Measurements from ENCODE around the gene CD81. TPM values are rescaled to one million over a fixed set of nuclear protein-coding genes. Genes with fewer than 3 reads are reported as not detected.

The CD81 gene
- total RNA-seq, 1 experiment from 2014 or later, result 194 TPM

DNA sequence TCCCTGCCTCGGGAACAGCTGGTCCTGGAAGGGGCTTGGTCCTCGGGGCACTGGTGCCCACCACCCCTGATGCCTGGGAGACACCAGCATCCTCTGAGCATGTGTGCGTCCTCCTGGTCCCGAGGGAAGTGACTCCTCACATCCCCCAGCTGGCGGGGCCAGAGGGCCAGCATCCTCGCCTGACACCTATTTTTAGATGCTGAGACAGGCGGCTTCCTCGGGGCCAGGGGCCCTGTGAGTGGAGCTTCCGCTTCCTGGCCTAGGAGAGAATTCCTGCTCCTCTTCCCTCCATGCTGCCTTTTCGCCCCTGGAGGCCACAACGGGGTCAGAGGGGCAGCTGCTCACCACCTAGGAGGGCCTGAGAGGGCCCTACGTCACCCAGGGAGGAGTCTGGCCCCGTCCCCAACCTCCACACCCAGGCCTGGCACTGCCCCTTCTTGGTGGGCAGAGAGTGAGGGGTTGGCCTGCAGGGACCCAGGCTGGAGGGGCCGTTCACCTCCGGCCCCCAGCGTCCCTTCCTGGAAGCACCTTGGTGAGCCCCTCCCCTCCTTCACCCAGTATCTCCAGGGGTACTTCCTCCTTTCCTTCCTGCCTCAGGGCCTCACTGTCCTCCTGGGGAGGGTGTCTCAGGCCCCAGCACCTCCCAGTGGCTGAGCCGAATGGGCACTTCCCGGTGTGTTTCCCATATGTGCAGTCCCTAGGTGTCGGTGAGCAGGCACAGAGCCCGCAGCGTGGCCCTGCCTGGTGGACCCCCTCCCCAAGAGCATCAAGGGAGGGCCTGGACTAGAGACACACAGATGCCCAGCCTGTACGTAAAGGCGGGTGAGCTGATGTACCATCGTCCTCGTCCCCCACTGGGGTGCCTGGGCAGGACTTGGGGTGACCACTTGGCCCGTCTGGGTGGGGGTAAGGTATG lies 6.1 kb downstream of the CD81 start:
- intact Hi-C loops (cut with micrococcal nuclease; ENCODE audit: unreplicated experiment), result no loop called here
- H3K4me3 ChIP-seq (ENCODE audit: low read depth, low read length, poor library complexity, severe bottlenecking), result no peak overlapping the region
- BruUV-seq (replicated peaks), result no TSS peak
- H3K27me3 ChIP-seq (replicated peaks; ENCODE audit: insufficient read depth, low read depth, low read length, poor library complexity), result no peaks in the 10 kb centered on the region
- ChIA-PET POLR2A (ENCODE audit: low non-redundant PET) (no interaction called here), CTCF (no interaction called here)
- H3K27ac ChIP-seq (ENCODE audit: low read depth, low read length, poor library complexity, severe bottlenecking), result no peak overlapping the region
- DNase-seq (ENCODE audit: low spot score), result no peak
- no peaks in the 10 kb centered on the region for H3K36me3 ChIP-seq (ENCODE audit: insufficient read depth, low read length, poor library complexity, severe bottlenecking)
- no peaks in the 10 kb centered on the region for H3K9me3 ChIP-seq (ENCODE audit: low read depth, low read length, poor library complexity, severe bottlenecking)
- peaks cover 6% of the 10 kb centered on the region for H3K4me1 ChIP-seq (ENCODE audit: insufficient read depth, low read length, poor library complexity, severe bottlenecking)
- TF ChIP-seq EZH2 (IDR thresholded peaks at IDR 0.05; ENCODE audit: borderline replicate concordance, low read depth, low read length, poor library complexity, severe bottlenecking), result no peak
- TF ChIP-seq, protein P1, sequence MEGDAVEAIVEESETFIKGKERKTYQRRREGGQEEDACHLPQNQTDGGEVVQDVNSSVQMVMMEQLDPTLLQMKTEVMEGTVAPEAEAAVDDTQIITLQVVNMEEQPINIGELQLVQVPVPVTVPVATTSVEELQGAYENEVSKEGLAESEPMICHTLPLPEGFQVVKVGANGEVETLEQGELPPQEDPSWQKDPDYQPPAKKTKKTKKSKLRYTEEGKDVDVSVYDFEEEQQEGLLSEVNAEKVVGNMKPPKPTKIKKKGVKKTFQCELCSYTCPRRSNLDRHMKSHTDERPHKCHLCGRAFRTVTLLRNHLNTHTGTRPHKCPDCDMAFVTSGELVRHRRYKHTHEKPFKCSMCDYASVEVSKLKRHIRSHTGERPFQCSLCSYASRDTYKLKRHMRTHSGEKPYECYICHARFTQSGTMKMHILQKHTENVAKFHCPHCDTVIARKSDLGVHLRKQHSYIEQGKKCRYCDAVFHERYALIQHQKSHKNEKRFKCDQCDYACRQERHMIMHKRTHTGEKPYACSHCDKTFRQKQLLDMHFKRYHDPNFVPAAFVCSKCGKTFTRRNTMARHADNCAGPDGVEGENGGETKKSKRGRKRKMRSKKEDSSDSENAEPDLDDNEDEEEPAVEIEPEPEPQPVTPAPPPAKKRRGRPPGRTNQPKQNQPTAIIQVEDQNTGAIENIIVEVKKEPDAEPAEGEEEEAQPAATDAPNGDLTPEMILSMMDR (conservative IDR thresholded peaks at IDR 0.05; ENCODE audit: low read depth, low read length), result no peak

DNA sequence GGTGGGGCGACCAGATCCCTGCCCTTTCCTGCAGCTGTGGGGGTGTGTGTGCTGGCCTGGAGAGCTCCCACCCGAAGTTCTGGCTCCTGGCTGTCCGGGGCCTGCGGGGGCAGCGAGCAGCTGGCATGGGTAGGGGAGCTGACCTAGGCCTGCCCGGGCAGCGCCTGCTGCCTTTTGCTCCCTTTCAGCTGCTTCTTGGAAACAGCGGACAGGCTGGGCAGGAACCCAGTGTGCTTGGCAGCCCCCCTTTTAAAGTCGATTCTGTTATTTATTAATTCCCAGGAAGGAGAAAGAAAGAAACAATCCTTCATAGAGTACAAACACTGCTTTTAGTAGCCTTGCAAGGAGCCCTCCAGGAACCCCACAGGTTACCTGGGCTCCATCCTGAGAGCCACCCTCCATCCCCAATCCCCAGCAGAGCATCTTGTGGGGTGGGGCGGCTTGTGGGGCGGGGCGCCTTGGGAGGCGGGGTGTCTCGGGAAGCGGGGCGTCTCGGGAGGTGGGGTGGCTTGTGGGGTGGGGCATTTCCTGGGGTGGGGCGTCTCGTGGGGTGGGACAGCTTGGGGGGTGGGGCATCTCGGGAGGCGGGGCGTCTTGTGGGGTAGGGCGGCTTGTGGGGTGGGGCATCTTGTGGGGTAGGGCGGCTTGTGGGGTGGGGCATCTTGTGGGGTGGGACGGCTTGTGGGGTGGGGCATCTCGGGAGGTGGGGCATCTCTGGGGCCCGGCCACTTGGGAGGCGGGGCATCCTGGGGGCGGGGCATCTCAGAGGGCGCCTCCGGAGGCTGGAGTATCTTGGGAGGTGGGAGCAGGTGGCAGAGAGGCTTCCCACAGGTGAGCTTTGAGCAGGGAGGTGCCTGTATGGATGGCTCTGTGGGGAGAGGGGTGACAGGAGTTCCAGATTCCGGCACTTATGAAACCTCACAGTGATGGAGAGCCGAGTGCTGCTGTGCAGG lies 7.0 kb downstream of the CD81 start:
- Histone ChIP-seq H3K27me3 (replicated peaks; ENCODE audit: insufficient read depth, low read depth, low read length, poor library complexity) (no peaks in the 10 kb centered on the region), H3K9me3 (ENCODE audit: low read depth, low read length, poor library complexity, severe bottlenecking) (no peaks in the 10 kb centered on the region), H3K27ac (ENCODE audit: low read depth, low read length, poor library complexity, severe bottlenecking) (no peak overlapping the region), H3K4me1 (ENCODE audit: insufficient read depth, low read length, poor library complexity, severe bottlenecking) (no peaks in the 10 kb centered on the region), H3K4me3 (ENCODE audit: low read depth, low read length, poor library complexity, severe bottlenecking) (no peak overlapping the region), H3K36me3 (ENCODE audit: insufficient read depth, low read length, poor library complexity, severe bottlenecking) (no peaks in the 10 kb centered on the region)
- ChIA-PET CTCF (no interaction called here), POLR2A (ENCODE audit: low non-redundant PET) (no interaction called here)
- no peak for DNase-seq (ENCODE audit: low spot score)
- BruUV-seq (replicated peaks), result no TSS peak
- intact Hi-C loops (cut with micrococcal nuclease; ENCODE audit: unreplicated experiment), result no loop called here
- TF ChIP-seq EZH2 (IDR thresholded peaks at IDR 0.05; ENCODE audit: borderline replicate concordance, low read depth, low read length, poor library complexity, severe bottlenecking), result no peak
- TF ChIP-seq, protein P1 (conservative IDR thresholded peaks at IDR 0.05; ENCODE audit: low read depth, low read length), result no peak

DNA sequence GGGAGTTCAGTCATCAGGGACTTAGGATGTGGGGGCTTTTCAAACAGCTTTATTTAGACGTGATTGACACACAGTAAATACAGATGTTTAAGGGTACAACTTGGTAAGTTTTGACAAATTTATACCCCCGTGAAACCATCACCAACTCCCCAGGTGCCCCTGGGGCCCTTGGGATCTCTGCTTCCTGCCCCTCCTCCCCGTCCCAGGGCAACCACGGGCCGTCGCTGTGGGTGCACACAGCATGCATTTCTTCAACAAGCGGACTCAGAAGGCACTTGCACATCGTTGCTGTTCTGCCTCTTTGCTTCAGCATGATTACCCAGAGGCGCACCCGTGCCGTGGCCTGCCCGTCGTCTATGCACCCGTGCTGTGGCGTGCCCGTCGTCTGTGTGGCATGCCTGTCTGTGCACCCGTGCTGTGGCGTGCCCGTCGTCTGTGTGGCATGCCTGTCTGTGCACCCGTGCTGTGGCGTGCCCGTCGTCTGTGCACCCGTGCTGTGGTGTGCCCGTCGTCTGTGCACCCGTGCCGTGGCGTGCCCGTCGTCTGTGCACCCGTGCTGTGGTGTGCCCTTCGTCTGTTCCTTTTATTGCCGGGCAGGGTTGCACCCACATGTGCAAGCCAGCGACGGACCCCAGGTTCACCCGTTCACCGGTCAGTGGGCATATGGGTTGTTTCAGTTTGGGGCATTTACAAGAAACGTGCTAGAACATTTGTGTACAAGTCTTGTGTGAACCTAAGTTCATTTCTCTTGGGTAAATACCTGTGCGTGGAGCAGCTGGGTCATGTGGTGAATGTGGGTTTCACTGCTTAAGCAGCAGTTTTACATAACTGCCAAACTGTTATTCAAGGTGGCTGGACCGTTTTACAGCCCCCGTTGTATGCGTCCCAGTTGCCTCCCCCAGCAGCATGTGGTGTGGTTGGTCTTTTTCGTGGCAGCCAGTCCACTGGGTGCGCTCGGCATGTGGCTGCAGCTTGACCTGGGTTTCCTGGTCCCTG lies 8.3 kb downstream of the CD81 start:
- no peaks in the 10 kb centered on the region for H3K9me3 ChIP-seq (ENCODE audit: low read depth, low read length, poor library complexity, severe bottlenecking)
- intact Hi-C loops (cut with micrococcal nuclease; ENCODE audit: unreplicated experiment), result no loop called here
- CTCF ChIA-PET, result no interaction called here
- H3K27me3 ChIP-seq (replicated peaks; ENCODE audit: insufficient read depth, low read depth, low read length, poor library complexity), result no peaks in the 10 kb centered on the region
- H3K27ac ChIP-seq (ENCODE audit: low read depth, low read length, poor library complexity, severe bottlenecking), result no peak overlapping the region
- POLR2A ChIA-PET (ENCODE audit: low non-redundant PET), result no interaction called here
- no TSS peak for BruUV-seq (replicated peaks)
- TF ChIP-seq, protein P1 (conservative IDR thresholded peaks at IDR 0.05; ENCODE audit: low read depth, low read length), result no peak
- no peak for TF ChIP-seq EZH2 (IDR thresholded peaks at IDR 0.05; ENCODE audit: borderline replicate concordance, low read depth, low read length, poor library complexity, severe bottlenecking)
- no peak overlapping the region for H3K4me3 ChIP-seq (ENCODE audit: low read depth, low read length, poor library complexity, severe bottlenecking)
- DNase-seq (ENCODE audit: low spot score), result no peak
- no peaks in the 10 kb centered on the region for H3K36me3 ChIP-seq (ENCODE audit: insufficient read depth, low read length, poor library complexity, severe bottlenecking)
- no peaks in the 10 kb centered on the region for H3K4me1 ChIP-seq (ENCODE audit: insufficient read depth, low read length, poor library complexity, severe bottlenecking)

All from A673 (cell line).